Activated CD4-positive, alpha-beta T cell treated with anti-CD3 and anti-CD28 coated beads, Interleukin-2, amount 50 U/mL, for 1 hour (primary cell): ENCODE measurements around the gene KLHDC9.
A peak's percentile ranks its signal among the peaks of the same experiment; 100 is the strongest.

Experiments
- DNase-seq: peaks from one replicate; pipeline ENCODE4 v3.0.0-alpha.2; 2020

The KLHDC9 gene

GRCh38 chr1:161133220-161133740 is 35.1 kb downstream of the KLHDC9 start:
- no peak for DNase-seq

DNA sequence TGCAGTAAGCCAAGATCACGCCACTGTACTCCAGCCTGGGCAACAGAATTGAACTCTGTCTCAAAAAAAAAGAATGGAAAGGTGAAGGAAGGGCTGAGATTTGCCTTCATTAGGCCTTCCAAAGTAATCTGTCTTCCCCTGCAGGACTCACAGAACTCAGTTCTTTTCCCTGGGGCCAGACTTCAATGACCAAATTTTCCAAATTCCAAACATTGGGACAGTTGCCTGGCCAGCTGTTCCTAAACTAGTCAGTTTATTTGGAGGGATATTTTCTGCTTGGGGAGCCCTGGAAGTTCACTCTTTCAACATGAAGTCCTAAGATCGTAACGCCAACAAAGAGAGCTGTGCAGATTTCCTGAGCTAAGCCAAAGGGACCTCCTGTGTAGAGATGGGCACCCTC is 39.7 kb downstream of the KLHDC9 start:
- DNase-seq, result no peak

GRCh38 chr1:161138431-161138830 is 40.3 kb downstream of the KLHDC9 start:
- no peak for DNase-seq

DNA sequence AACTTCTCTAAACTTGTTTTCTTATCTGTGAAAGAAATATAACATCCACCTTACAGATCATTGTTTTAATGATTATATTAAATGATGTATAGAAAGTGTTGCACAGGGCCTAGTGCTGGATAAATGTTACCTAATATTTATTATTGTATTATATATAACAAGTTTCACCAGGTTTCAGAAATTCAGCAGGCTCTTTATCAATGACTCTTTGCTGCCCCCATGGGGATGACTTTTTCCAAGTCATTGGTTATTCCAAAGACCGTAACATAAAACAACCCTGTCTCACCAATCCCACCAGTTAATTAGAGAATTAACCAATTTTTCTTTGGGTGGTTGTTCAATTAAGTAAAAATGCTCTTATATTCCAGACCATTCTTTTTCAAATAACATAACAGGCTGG is 41.6 kb downstream of the KLHDC9 start:
- peak; percentile 45 for DNase-seq

DNA sequence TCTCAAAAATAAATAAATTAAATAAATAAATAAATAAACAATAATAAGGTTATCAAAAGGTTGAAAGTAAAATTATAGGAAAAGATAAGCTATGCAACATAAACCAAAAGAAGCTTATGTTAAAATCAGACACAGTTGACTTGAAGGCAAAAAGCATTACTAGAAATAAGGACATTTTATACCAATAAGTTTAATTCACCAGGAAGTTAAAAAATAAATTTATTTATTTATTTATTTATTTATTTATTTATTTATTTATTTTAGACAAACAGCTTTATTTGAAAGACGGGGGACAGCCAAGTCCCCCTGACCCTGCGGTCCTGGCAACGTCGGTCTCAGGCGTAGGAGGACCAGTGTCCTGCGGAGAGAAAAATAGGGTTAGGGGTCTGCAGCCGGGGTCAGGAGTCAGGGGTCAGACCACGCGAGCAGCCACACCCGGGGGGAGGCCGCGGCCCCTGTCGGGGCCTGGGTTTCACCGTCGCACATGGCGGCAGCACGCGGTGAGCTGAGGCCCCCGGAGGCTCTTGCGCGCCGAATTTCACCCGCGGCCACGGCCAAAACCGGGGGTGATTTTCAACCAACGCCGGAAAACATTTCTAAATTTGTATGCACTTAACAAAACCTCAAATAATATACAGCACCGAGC is 42.7 kb downstream of the KLHDC9 start:
- no peak for DNase-seq

DNA sequence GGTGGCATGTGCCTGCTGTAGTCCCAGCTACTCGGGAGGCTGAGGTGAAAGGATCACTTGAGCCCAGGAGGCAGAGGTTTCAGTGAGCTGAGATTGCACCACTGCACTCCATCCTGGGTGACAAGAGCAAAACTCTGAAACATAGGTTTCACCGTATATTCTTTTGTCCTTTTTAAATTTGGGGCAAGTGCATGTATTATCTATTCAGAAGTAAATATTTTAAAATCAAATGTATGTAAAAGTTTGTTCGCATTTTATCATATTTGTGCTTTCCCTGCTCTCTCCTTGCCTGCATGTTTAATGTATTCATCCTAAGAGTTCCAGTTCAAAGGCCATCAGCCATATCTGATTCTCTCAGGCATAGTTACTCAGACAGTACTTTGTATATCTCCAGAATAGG is 47.7 kb downstream of the KLHDC9 start:
- DNase-seq, result no peak
